GM21367 (cell line): ENCODE data around the gene ERCC8.
"Not testable (repeated sequence)": the region's sequence is repeated elsewhere in the genome, so short reads cannot be mapped to it uniquely, and the experiment has no call there.

ENCODE experiments used
- ATAC-seq: cut with Tn5 transposase; IDR thresholded peaks from one replicate; pipeline ENCODE4 v1.9.1; 2021; ENCODE audit not compliant: unreplicated experiment

Gene ERCC8

GRCh38 chr5:60944904-60945812 is at the start of gene ERCC8, which contains the start of gene NDUFAF2:
Gene ERCC8, minus strand, starts transcription at chr5:60945070. Its CDS starts 62 bp downstream, at chr5:60945008.
Gene NDUFAF2, plus strand, starts transcription at chr5:60945205. Its CDS starts 51 bp downstream, at chr5:60945256.
- ATAC-seq: peak; percentile 99

- ATAC-seq: no peak
Observed at GRCh38 chr5:60993875-60994571, 49.2 kb upstream of the ERCC8 start.

- ATAC-seq: no peak
Observed at GRCh38 chr5:60993425-60993824, 48.6 kb upstream of the ERCC8 start.

GRCh38 chr5:60992871-60993270 is 48.0 kb upstream of the ERCC8 start:
- no peak for ATAC-seq

- no peak for ATAC-seq
Observed at GRCh38 chr5:60989790-60990189, 44.9 kb upstream of the ERCC8 start.

GRCh38 chr5:60982127-60982526 is 37.3 kb upstream of the ERCC8 start:
- not testable (repeated sequence) for ATAC-seq

- no peak for ATAC-seq
Observed at GRCh38 chr5:60980511-60980910, 35.6 kb upstream of the ERCC8 start.

GRCh38 chr5:60978968-60979367 is 34.1 kb upstream of the ERCC8 start:
- ATAC-seq: no peak

- ATAC-seq: no peak
Observed at GRCh38 chr5:60977956-60978737, 33.3 kb upstream of the ERCC8 start.

- ATAC-seq: no peak
Observed at GRCh38 chr5:60972231-60972630, 27.4 kb upstream of the ERCC8 start.

- no peak for ATAC-seq
Observed at GRCh38 chr5:60961685-60962084, 16.8 kb upstream of the ERCC8 start.

- ATAC-seq: no peak
Observed at GRCh38 chr5:60960591-60960990, 15.7 kb upstream of the ERCC8 start.

- ATAC-seq: no peak
Observed at GRCh38 chr5:60959156-60959555, 14.3 kb upstream of the ERCC8 start.

- no peak for ATAC-seq
Observed at GRCh38 chr5:60958712-60959111, 13.8 kb upstream of the ERCC8 start.

GRCh38 chr5:60958088-60958487 is 13.2 kb upstream of the ERCC8 start:
- ATAC-seq: no peak

- no peak for ATAC-seq
Observed at GRCh38 chr5:60955239-60955638, 10.4 kb upstream of the ERCC8 start.

GRCh38 chr5:60948738-60949137 is 3.9 kb upstream of the ERCC8 start:
- ATAC-seq: no peak

- peak; percentile 26 for ATAC-seq
Observed at GRCh38 chr5:60945813-60946187, 930 bp upstream of the ERCC8 start.

- ATAC-seq: no peak
Observed at GRCh38 chr5:60943624-60944023, 1.2 kb downstream of the ERCC8 start.

- ATAC-seq: no peak
Observed at GRCh38 chr5:60929024-60929423, 15.8 kb downstream of the ERCC8 start.

- ATAC-seq: no peak
Observed at GRCh38 chr5:60927450-60927849, 17.4 kb downstream of the ERCC8 start.
